Ascending aorta (tissue), 2 donors: ENCODE data around the gene ZMYM2. TPM values are rescaled to one million over a fixed set of nuclear protein-coding genes. Genes with fewer than 3 reads are reported as not detected.
A peak's percentile ranks its signal among the peaks of the same experiment; 100 is the strongest.

Source experiments
- DNase-seq, 2 donors: peaks; one replicate each; pipeline ENCODE4 v3.0.0-alpha.2; 2019; ENCODE audit warnings: low spot score in 2 of 2
- H3K27ac ChIP-seq, 2 donors: fragments of 200-600 bp; sonication (generic); one replicate each; pipeline ENCODE4 v1.5.1; 2016 to 2017; ENCODE audit warnings: mild to moderate bottlenecking in 1 of 2
- H3K27me3 ChIP-seq: fragments of 200-600 bp; sonication (generic); one replicate; pipeline ENCODE4 v1.5.1; 2017
- H3K36me3 ChIP-seq, 2 donors: fragments of 200-600 bp; sonication (generic); one replicate each; pipeline ENCODE4 v1.5.1; 2016
- H3K4me1 ChIP-seq, 2 donors: fragments of 200-600 bp; sonication (generic); one replicate each; pipeline ENCODE4 v1.5.1; 2016 to 2017; ENCODE audit warnings: mild to moderate bottlenecking in 1 of 2
- H3K4me3 ChIP-seq, 2 donors: fragments of 200-600 bp; sonication (generic); one replicate each; pipeline ENCODE4 v1.5.1; 2016 to 2017; ENCODE audit warnings: mild to moderate bottlenecking in 1 of 2
- H3K9me3 ChIP-seq, 2 donors: fragments of 200-600 bp; sonication (generic); one replicate each; pipeline ENCODE4 v1.5.1; 2016
- intact Hi-C: fragments of 100-400 bp; cut with DNase I; formaldehyde crosslinking; loops from one replicate; pipeline ENCODE4 v1.15.1; 2023
- total RNA-seq: library from RNA; depleted of rRNA; stranded (reverse); fragments of >200 nt; gene quantifications from one replicate; pipeline ENCODE4 v1.1.0, GENCODE V29; 2016
- TF ChIP-seq, protein P1 (sequence below), 3 experiments: fragments of 200-600 bp in 2 of 3; fragments of 450-650 bp in 1 of 3; sonication (generic) in 2 of 3; IDR thresholded peaks; one replicate each; pipeline ENCODE4 v1.5.1; 2016 to 2019; ENCODE audit warnings: antibody characterized with exemption in 3 of 3, mild to moderate bottlenecking in 1 of 3, moderate library complexity in 1 of 3

The ZMYM2 gene
- total RNA-seq, 1 donor from 2014 or later = 76.6 TPM

DNA sequence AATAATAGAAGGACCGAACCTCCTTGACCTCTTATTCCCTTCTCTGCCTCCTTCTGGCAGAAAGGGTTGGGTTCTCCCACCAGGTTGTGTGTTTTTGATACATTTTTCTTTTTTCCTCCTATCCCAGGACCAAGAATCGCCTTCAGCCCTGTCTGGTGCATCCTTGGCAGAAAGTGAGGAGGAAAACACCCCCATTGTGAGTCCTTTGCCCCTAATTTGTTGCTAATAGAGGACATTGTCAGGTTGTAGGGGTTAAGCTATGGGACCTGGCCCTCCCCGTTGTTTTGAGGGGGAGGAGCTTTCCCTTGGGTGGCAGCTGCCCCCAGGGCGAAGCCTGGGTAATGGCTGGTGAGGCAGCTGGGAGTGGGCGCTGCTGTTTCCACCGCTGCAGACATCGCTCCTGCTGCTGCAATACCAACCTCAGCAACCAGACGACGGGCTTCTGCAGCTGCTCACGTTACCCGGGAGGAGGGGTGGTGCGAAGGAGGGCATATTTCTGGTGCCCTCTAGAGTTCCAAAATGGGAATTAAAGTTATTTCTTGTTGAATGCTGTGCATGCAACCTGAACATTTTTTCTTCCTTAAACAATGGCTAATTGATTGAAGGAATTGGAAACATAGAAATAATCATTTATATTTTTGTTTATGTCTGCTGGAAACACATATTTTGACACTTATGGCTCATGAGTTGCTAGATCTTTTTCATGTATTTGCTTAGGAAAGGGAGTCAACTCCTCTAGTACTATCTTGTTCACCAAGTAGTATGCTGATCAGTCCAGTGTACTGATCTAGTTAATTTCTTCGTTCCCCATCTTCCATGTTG is 1.5 kb downstream of the ZMYM2 start:
- Histone ChIP-seq H3K4me1 (peaks cover 0 to 31% of the 10 kb centered on the region in 2 donors), H3K36me3 (no peaks in the 10 kb centered on the region)
- DNase-seq = peak; percentile 65 to 92

DNA sequence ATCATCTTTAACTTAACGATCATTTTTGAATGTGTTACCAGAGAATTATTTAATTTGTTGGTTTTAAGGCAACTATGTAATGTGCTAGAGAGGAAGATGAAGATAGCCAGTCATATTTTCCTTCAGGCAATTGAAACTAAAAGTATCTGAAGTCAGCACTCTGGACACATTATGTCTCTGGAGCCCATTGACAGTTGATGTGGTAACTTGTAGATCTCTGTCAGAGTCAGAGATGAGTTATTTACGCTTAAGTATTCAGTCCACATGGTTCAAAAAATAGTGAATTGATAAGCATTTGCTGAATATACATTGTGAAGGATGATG is 2.1 kb downstream of the ZMYM2 start:
- TF ChIP-seq, protein P1, sequence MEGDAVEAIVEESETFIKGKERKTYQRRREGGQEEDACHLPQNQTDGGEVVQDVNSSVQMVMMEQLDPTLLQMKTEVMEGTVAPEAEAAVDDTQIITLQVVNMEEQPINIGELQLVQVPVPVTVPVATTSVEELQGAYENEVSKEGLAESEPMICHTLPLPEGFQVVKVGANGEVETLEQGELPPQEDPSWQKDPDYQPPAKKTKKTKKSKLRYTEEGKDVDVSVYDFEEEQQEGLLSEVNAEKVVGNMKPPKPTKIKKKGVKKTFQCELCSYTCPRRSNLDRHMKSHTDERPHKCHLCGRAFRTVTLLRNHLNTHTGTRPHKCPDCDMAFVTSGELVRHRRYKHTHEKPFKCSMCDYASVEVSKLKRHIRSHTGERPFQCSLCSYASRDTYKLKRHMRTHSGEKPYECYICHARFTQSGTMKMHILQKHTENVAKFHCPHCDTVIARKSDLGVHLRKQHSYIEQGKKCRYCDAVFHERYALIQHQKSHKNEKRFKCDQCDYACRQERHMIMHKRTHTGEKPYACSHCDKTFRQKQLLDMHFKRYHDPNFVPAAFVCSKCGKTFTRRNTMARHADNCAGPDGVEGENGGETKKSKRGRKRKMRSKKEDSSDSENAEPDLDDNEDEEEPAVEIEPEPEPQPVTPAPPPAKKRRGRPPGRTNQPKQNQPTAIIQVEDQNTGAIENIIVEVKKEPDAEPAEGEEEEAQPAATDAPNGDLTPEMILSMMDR (IDR thresholded peaks at IDR 0.05) = no peak
- intact Hi-C loops = loop anchor here (5.0 kb wide), 1 partner anchor 33 kb away; no protein-coding TSS in a partner anchor
- no peak overlapping the region for H3K27ac ChIP-seq
- H3K36me3 ChIP-seq = no peaks in the 10 kb centered on the region
- no peaks in the 10 kb centered on the region for H3K27me3 ChIP-seq
- DNase-seq = no peak
- peak overlapping the region; percentile 75 to 88 for H3K4me3 ChIP-seq
- H3K4me1 ChIP-seq = peaks cover 0 to 34% of the 10 kb centered on the region in 2 donors
- no peaks in the 10 kb centered on the region for H3K9me3 ChIP-seq

More for the DNA sequence above, 1.5 kb downstream of the ZMYM2 start:
- Histone ChIP-seq H3K27me3 (no peaks in the 10 kb centered on the region), H3K4me3 (peak overlapping the region; percentile 75 to 88), H3K27ac (peak overlapping the region; percentile 98 to 99), H3K9me3 (no peaks in the 10 kb centered on the region)
- TF ChIP-seq, protein P1 (IDR thresholded peaks at IDR 0.05) = peak; percentile 85 to 92 (median 92)
- intact Hi-C loops = loop anchor here (2.0 to 10.0 kb wide), 5 partner anchors 33 to 745 kb away; partner anchors contain the start of genes IFT88, IL17D, MPHOSPH8 and PSPC1

DNA sequence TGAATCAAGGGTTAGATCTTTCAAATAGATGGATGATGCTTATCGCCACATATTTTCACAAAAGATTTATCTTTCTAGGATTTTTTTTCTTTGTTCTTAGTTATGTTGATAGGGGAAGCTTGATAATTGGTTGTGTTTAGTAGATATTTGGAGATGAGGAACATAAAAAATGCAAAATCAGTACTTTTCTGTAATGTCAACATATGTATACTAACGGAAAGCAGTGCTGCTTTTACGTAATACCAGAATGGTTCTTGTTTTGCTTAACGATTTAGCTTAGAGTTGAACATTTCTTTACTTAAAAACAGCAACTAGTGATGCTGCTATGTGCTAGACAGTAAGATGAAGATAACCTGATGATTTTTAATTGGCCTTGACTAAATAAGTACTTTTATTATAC is 3.0 kb downstream of the ZMYM2 start:
- intact Hi-C loops = loop anchor here (5.0 kb wide), 1 partner anchor 34 kb away; no protein-coding TSS in a partner anchor
- H3K36me3 ChIP-seq = peaks cover 0 to 4% of the 10 kb centered on the region in 2 donors
- no peak for DNase-seq
- H3K9me3 ChIP-seq = no peaks in the 10 kb centered on the region
- H3K4me1 ChIP-seq = peaks cover 0 to 34% of the 10 kb centered on the region in 2 donors
- TF ChIP-seq, protein P1 (IDR thresholded peaks at IDR 0.05) = no peak
- H3K27ac ChIP-seq = peak overlapping the region in 1 of 2 donors; percentile 2
- H3K4me3 ChIP-seq = no peak overlapping the region
- H3K27me3 ChIP-seq = no peaks in the 10 kb centered on the region

DNA sequence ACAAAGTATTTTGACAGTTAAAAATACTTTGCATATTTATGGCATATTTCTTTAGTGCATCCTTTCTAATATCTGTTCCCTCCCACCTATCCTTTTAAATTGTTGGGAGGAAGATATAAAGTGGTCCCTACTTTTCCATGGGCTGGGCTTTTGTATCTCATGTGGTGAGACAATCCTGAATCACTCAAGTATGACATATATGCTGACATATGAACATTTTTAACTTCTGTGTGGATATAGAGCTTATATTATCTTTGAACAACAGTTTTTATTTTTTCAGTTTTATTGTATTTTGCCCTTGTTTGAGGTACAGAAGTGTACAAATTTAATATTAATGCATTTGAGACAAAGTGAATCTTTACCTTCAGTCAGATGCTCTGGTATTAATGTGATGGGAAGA is 3.4 kb downstream of the ZMYM2 start:
- no peak overlapping the region for H3K27ac ChIP-seq
- intact Hi-C loops = loop anchor here (5.0 kb wide), 1 partner anchor 35 kb away; no protein-coding TSS in a partner anchor
- peaks cover 0 to 31% of the 10 kb centered on the region in 2 donors for H3K4me1 ChIP-seq

DNA sequence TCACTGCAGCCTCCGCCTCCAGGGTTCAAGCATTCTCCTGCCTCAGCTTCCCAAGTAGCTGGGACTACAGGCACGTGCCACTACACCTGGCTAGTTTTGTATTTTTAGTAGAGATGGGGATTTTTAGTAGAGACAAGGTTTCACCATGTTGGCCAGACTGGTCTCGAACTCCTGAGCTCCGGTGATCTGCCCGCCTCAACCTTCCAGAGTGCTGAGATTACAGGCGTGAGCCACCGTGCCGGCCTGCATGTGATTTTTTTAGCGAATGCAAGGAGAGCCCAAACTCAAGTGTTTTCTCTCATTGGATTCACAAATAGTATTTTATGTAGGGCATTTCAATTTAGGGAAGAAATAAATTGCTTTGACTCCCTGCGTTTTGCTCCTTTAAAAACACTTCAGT is 4.4 kb downstream of the ZMYM2 start:
- TF ChIP-seq, protein P1 (IDR thresholded peaks at IDR 0.05) = no peak
- intact Hi-C loops = loop anchor here (5.0 kb wide), 1 partner anchor 36 kb away; no protein-coding TSS in a partner anchor
- no peak overlapping the region for H3K27ac ChIP-seq
- no peak overlapping the region for H3K4me3 ChIP-seq
- H3K9me3 ChIP-seq = no peaks in the 10 kb centered on the region
- peaks cover 1 to 8% of the 10 kb centered on the region in 2 donors for H3K36me3 ChIP-seq
- H3K4me1 ChIP-seq = peaks cover 0 to 31% of the 10 kb centered on the region in 2 donors
- no peak for DNase-seq
- H3K27me3 ChIP-seq = no peaks in the 10 kb centered on the region

More for the DNA sequence above, 3.4 kb downstream of the ZMYM2 start:
- H3K36me3 ChIP-seq = peaks cover 0 to 5% of the 10 kb centered on the region in 2 donors
- no peak overlapping the region for H3K4me3 ChIP-seq
- no peak for DNase-seq
- no peaks in the 10 kb centered on the region for H3K27me3 ChIP-seq
- TF ChIP-seq, protein P1 (IDR thresholded peaks at IDR 0.05) = no peak
- no peaks in the 10 kb centered on the region for H3K9me3 ChIP-seq
